Measurements from ENCODE around the gene CBX6.

GRCh38 chr22:38828191-38828590 is 43.8 kb downstream of the CBX6 start:
- TF ChIP-seq CTCF (IDR thresholded peaks at IDR 0.05 in 8 of 11, conservative IDR thresholded peaks at IDR 0.05 in 3 of 11): no peak
- no peak for TF ChIP-seq POLR2A (IDR thresholded peaks at IDR 0.05)

Data from spleen (tissue), 7 donors.